ENCODE data around the gene OTP.

OTP gene

DNA sequence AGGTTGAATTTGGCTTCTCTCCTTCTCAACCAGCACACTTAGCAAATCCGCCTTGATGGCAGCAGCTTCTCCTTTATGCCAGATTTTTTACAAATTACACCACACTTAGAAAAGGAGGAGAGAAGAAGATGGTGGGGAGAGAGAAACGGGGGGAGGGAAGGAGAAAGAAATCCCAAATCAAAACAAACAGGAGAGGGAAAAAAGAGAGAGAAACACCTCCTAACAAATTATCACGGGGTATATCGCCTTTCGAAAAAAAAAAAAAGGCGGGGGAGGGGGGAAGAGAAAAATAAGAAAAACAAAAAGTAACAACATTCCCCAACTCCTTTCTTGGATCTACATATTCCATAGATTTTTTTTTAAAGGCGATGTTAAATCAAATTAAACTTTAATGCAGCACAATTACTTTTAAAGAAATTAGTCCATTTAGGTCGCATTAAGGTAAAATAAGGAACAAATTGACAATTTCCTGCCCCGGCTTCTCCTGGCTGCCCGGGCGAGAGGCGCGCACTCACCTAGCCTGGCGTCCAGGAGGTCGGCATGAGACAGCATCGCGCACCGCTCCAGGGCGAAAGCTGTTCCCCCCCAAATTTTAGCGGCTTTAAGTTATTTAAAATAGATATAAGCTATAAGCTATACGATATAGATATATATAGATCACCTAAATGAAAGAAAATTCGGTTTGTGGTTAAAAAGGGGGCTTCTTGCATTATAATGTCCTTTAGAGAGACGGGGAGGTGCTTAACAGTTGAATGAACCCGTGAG is at the start of gene OTP:
Gene OTP (minus strand): TSS at position 716 of the 765 bp plus-strand sequence. CDS start 164 bp downstream, at position 552.
- DNase-seq (no peak), ATAC-seq (no peak)

DNA sequence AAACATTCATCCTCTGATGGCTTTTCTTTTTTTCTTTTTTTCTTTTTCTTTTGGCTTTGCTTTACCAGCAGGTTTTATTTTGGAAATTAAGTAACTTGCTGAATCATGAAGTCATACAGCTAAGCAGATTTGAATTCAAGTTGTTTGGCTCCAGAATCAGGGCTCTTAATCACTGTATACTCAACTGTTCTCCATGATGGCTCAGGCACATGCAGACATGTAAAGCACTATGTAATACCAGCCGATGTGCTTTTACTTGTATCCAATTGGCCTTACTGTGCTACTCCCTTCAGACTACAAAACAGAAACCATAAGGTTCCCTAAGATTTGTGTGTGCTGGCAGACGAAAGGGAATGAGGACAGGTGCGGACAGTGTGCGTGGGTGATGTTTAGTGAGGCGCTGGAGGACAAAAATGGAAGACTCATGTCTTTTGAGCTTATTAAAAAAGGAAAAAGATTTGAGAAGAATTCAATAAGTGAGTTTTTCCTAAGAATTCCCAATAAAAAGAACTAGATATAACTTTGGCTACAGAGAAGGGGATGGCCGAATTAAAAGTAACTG is 44.7 kb upstream of the OTP start:
- DNase-seq (no peak), ATAC-seq (no peak)

DNA sequence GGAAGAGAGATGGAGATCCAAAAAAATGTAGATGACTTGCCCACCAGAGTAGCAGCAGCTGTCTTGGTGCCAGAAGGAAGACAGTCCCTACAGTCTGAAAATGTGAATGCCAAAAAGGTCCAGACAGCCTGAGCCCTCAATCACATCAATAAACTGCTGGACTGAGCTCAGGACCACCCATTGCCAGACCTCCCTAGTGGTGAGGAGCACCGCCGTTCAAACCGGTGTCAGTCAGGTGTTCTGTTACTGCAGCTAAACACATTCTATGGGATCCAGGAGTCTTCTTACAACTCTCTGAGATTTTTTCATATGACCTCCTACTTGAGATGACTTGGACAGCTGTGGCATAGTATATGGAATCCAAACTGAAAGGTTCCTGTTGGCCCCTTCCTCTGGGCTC is 32.0 kb upstream of the OTP start:
- no peak for DNase-seq

DNA sequence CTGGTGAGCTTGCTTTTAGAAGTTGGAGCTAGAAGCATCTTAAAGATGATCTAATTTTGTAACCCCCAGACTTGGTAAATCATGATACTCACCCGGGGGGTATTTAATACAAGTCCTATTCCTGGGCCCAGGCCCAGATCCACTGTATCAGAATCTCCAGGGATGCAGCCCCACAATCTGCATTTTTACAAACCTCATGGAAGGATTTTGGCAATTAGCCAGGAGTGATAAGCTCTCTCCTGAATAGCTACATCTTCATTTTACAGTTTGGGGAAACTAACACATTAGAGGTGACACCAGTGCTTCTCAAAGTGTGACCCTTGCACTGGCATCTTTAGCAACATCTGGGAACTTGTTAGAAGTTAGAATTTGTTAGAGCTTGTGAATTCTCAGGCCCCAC is 31.2 kb upstream of the OTP start:
- ATAC-seq (no peak), DNase-seq (no peak)

More for the DNA sequence above, 32.0 kb upstream of the OTP start:
- ATAC-seq = no peak

DNA sequence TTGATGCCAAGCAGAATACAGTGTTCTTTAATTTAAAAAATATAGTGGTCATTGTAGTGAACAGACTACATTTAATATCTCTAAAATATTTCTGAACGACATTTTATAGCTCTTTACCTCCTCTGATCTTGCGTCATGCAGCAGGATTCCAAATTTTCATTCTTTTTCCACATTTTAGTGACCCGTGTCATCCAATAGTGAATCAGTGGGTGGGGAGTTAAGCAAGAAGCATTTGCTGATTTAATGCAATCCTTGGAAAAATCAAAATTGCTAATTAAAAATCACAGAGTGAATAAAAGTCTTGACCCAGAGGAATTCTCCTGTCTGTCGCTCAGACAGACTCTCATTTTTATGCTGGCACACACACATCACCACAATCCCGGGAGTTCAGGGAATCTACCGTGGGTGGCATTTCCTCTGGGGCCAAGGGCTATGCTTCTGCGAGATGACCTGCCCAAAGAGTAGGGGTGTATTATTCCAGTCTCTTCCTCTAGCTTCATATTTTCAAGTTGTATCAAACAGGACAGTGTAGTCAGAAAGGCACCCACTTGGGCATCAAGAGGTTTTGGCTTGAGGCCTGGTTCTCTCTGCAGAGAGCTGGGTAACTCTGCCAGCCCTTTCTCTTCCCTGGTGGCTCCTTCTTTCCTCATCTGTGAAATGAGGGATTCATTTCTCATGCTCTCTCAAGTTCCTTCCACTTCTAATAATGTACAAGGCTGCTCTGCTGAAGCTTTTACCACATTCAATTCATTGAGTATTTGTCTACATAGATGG is 24.8 kb upstream of the OTP start:
- no peak for ATAC-seq
- no peak for DNase-seq

DNA sequence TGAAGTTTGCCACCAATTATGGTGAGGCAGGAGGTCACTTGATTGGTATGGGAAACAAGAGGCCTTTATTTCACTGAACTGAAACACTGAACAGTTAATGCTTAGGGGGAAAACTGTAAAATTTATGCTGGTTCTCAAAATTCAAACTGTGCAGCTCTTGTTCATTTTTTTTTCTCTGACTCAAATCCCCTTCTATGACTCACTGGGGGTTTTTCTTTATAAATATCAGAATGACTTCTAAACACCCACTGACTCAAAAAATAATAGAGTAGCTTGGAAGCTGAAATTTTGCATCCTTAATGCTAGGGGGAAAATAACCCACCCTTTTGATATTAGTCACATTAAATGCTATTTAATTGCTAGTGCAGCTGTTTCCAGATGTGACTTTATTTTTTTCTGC is 24.1 kb upstream of the OTP start:
- DNase-seq (no peak), ATAC-seq (peak; percentile 43)

DNA sequence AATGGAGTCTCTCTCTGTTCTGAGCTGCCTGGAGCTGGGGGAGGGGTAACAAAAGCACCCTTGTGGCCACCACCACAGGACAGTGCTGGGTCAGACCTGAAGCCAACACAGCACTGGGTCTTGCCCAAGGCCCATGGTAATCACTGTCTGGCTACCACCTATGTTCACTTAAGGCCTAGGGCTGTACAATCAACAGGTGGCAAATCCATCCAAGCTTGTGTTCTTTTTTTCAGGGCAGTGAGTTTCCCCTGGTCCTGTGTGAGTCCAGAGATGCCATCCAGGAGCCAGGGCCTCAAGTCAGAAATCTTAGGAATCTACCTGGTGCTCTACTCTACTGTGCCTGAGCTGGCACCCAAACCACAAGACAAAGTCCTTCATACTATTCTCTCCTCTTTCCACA is 20.1 kb upstream of the OTP start:
- no peak for DNase-seq
- no peak for ATAC-seq

DNA sequence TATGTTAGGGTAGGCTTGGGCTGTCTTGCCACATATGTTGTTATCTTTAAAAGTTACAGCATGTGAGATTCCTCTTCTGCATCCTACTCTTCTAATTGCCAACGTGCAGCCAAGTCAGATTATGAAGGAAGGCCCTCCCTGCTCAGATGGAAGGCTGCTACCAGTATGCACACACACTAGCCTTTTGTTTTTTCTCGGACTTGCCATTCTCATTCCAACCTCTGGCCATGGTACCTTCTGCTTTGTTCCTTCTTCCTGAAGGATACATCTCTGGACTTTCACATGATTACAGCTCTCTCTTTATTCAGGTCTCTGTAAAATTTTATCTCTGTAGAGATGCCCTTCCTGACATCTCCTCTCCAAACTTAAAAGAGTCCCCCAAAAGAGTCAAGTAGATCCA is 12.8 kb upstream of the OTP start:
- ATAC-seq (no peak), DNase-seq (no peak)

DNA sequence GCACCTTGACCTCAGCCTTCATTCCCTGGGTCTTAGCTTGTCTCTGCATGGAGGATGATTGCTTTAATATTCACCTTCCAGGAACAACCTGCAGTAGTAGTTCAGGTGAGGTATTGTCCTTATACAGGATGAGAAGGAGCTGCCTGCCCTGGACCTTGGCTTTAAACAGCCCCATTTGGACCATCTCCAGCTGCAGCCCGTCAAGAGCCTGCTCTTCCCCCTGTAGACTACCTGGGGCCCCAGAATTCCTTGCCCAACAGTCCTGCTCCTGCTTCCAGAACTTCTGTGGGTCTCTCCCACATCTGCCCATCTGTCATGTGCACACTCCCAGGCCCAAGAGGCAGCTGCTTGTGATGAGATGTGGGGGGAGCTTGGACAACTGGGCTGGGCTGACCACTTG is 12.2 kb upstream of the OTP start:
- DNase-seq (no peak), ATAC-seq (no peak)

DNA sequence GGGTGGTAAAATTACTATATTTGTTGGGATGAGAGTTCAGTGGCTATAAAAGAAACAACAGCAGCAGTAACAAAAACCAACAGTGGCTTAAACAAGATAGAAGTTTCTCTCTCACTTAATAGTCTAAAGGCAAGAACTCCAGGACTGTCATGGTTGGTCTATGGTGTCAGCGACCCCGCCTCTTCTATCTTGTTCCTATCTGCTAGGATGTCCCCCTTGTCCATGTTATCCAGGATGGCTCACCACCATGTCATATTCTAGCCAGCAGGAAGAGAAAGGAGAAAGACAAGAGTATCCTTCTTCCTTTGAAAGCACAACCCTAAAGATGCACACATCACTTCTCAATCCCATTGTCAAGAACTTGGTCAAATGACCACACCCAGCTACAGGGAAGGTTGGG is 11.3 kb upstream of the OTP start:
- ATAC-seq (no peak), DNase-seq (no peak)

DNA sequence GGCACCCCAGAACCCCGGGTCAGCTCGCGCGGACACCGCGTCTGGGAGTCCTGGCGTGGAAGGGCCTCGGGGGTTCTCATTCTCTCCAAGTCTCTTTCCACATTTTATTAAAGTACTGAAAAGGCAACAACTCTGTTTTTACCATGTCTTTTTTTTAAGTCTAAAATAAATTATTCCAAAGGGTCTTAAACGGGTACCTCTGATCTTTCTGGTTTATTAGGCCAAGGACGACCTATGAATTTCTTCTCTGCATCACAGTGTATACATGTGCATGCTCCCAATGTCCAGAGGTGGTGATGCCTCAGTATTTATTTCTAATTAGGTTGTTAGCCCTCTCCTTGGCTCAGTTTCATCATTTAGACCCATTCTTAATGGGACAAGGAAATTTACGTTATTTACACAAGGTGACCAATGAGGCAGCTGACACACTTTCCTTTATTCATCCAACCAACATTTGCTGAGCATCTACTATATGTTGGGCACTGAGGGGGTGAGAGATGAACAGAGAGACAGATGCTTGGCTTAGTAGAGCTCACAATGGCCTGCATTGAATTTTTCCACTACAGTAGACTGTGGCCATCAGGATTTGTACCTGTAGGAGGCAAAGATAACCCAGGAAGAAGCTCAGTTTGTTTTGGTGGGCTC is 7.6 kb upstream of the OTP start:
- no peak for DNase-seq
- no peak for ATAC-seq

DNA sequence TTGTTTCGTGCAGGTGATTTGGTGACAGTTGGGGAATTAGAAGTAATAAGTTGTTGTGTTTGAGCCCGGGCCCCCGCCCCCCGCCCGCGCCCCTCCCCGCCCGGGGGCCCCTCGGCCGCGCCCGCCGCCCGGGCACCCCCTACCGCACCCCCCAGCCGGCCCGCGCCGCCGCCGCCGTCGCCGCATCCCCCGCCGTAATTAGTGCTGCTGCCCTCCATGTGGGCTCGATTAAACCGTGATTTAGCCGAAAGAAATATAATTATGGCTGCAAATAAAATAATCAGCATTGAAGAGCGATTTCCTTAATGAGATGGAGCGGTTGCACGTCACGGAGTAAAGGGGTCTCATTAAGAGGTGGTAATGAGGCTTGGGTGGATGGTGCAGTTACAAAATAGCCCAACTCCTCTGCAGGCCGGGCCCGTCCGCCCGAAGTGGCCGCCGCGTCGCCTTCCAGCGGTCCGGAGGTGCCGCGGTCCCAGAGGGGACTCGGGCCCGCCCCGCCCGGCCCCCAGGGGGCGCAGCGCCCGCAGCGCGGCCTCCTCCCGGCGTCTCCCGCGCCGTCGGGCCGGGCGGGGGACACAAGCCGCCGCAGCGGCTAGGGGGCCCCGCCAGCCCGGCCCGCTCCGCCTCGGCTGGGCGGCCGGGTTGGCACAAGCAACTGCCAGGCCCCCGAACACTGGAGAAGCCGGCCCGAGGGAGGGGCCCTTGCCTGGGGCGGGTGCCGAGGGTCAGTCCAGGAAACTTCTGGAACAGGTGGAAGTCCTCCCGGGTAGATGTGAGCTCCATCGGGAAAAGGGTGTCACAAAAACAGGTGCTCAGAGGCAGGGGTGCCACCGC is 6.9 kb upstream of the OTP start:
- DNase-seq = peak; percentile 62

DNA sequence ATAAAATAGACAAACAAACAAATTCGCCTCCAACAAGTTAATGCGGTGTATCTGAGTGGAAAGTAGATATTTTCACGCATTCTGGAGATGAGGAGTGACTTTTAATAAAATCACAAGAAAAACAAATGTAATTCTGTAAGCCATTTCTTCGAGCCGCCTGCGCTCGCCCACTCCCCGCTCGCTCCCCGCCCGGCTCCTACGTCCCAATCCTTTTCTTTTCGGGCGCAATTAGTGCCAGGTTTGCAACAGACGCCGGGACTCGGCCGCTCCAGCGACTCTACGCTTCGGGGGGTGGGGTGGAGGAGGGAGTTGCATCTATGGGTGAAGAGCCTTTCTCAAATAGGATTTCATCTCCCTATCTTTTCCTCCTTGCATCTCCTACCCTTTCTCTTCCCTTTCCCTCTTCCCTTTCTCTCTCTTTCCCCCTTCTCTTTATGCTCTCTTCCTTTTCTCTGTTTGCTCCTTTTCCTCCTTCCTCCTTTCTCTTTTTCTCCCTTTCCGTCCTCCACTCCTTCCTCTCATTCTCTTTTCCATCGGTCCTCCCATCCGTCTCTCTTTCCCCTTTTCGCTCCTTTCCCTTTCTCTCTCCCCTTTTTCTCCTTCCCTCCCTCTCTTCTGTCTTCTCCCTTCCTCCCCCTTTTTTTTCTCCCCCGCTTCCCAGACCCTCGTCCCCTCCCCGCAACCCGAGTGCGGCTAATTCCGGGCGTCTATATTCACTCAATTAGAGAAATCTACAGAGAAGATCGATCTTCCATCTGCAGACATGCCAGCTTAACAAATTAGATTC is 6.1 kb upstream of the OTP start:
- no peak for ATAC-seq
- peak; percentile 8 for DNase-seq

More for the DNA sequence above, 6.9 kb upstream of the OTP start:
- ATAC-seq = peak; percentile 68

DNA sequence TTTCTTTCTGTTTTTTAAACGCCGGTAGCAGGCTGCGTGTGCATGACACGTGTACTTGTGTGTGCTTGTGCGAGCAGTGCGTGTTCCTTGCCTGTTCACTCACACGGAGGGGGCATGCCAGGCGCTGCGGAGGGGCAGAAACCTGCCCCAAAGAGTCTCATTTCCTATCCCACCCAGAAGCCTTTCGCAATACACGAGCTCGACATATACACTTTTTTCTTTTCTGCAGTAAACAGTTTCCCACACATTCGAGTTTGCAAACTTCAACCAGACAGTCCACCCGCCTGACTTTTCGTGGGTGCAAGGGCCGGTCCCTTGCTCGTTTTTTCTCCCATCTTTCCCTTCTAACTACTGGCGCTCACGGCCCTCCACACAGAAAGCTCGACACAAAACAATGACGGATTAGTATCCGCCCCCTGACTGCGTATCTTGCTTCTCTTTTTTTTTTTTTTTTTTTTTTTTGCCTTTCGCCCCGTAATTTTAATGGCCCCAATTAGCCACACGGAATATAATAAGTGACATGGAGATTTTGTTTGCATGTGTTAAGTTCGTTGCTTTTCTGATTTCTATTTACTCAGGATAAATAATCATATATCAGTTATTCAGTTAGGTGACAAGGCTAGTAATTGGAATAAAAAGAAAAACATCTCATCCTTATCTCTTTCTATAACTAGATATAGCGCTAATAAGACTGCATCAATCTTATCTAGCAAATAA is 5.3 kb upstream of the OTP start:
- DNase-seq (no peak), ATAC-seq (no peak)

DNA sequence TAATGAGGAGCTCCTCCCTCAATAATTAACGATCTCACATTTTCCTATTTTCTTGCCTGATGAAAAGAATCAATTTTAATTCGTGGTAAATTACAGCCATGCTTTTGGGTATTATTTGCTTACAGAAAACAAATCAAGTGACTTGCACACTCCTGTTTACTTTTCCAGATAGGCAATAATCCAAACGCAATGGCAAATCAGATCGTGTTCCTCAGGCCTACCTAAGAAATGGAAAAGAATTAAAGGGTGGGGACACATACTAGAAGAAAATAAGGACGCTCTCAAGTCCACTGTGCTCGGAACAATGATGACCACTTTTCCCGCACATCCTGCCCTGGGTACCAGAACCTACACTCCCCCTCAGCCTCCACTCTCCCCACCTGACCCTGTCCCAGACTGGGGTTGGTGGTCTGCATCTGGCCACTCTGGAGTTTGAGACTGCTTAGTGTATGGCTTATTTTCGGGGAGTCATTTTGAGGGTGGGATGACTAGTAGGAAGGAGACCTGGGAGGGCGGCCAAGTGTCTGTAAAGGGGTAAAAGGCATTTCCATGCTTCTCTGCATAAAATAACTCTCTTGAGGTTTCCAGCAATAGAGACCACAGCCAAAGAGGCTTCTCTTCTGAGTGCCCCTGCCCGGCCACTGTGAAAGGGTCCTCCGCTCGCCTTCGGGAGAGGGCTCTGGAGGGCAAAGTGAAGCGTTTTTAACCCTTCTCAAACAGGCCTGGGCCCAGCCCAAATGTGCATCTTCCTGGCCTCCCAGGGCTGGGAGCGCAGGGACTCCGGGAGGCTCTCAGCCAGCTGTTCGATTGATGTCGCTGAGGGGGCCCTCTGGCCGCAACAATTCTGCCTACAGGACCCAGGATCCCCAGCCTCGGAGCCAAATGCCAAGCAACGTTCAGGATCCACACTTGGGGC is 4.5 kb upstream of the OTP start:
- ATAC-seq = no peak
- DNase-seq = peak; percentile 6

DNA sequence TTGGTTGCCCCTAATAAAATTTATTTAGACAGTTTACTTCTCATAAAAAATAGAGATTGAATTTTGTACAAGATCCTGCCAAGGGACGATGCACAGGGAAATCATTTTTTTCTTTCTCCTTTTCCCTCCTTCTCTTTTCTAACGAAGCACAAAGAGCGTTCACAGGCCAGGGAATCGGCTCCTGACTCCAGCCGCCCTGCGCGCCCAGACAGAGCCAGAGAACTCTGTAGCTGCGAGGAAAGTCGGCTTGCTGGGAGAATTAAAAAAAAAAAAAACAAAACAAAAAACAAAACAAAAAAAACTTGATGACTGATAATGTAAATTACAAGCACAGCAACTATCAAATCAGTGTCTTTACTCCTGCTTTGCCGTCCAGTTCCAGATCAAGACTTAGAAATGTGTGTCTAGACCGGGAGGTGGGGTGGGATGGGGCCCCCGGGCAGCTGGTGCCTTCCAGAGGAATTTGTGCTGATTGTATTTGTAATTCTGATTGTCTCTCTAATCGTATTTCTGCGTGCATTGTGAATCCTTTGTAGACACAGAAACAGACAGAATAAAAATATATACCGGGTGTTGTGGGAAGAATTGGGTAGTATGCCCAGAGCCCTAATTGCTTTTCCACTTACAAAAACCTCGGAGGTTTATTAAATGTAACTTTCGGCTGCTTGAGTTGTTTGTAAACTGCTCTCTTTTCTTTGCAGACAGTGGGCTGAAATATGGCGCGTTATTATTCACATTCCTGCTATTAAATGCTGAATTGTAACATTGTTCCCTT is 3.6 kb upstream of the OTP start:
- ATAC-seq (no peak), DNase-seq (no peak)

DNA sequence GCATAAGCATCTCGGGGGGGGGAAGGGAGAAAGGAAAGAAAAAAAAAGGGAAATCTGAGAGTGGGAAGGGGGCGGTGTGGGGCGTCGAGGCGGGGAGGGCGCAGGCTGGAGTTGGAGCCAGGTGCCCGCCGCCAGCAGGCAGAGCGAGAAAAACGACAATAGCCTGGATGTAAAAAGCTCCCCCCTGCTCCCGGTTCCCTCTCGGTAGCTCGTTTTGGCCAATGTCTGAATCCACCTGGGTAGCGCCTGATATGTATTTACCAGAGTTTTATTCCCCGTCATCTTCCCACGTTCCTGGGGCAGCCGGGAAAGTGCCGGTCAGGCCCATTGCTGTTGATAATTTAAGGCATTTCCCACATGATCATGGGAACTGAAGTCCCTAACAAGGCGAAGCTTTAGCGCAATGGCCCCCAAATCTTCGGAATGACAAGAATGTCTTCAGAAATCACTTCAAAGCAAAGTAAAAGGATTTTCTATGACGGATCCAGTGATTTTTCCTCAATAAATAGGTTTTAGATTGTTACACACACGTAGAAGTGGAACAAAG is 3.0 kb upstream of the OTP start:
- DNase-seq = no peak

More for the DNA sequence above, 3.0 kb upstream of the OTP start:
- no peak for ATAC-seq
